Tibial nerve (tissue), 4 donors: ENCODE data around the gene C11orf71.

Experiments used
- CTCF ChIP-seq, 5 experiments: fragments of 200-600 bp in 3 of 5; fragments of 450-650 bp in 2 of 5; sonication (generic) in 3 of 5; IDR thresholded peaks; one replicate each; pipeline ENCODE4 v1.5.1; 2016 to 2019; ENCODE audit warnings: antibody characterized with exemption in 5 of 5, mild to moderate bottlenecking in 3 of 5, moderate library complexity in 2 of 5
- EP300 ChIP-seq, 2 donors: sonication (generic); formaldehyde crosslinking; IDR thresholded peaks; one replicate each; pipeline ENCODE4 v1.6.1; 2017; ENCODE audit warnings: antibody characterized with exemption in 2 of 2, mild to moderate bottlenecking in 1 of 2
- POLR2A ChIP-seq, 2 donors: fragments of 450-650 bp; IDR thresholded peaks; one replicate each; pipeline ENCODE4 v1.6.1; 2017; ENCODE audit warnings: antibody characterized with exemption in 2 of 2, mild to moderate bottlenecking in 2 of 2, moderate library complexity in 2 of 2

DNA sequence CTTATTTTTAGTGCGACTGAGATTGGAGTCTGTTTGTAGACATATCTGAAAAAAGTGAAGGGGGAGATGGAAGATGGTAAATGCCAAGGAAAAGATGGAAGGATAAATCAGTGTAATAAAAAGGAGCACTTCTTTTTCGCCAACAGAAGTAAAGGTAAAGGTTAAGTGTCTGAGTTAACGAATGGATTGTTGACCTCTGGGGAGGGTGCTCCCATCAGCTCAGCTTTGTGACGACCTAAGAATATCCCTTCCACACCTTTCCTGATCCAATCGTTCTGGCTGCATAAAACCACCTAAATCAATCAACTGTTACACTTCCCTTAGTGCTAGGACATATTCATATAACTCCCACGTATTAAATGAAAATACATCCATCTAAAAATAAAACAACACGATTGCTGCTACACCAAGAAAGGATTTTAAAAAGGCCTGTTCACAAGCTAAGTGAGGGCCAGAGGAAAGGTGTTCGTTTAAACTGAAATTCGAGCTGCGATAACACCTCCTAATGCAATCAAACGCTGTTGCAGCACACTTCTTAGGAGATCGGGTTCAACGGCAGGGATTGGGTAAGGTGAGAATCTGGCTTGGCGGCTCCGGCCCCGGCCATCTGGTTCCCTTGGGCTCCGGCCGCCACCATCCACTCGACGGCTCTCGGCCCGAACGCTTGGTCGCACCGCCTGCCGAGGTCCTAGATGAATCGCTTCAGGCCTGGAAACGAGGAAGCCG lies 658 bp downstream of the C11orf71 start:
- TF ChIP-seq CTCF (IDR thresholded peaks at IDR 0.05) (no peak), POLR2A (IDR thresholded peaks at IDR 0.05) (no peak), EP300 (IDR thresholded peaks at IDR 0.05) (no peak)
